RWPE2 (cell line): ENCODE measurements around the gene CNIH2.

Source experiments
- ATAC-seq: fragments of 200-7000 bp; cut with Tn5 transposase; 3 replicates; pipeline ENCODE4 v1.9.1; 2021; ENCODE audit warnings: low read depth
- DNase-seq: peaks from one replicate; pipeline ENCODE4 v3.0.0-alpha.2; 2020; ENCODE audit warnings: low spot score
- H3K27ac ChIP-seq: fragments of 450-650 bp; 2 replicates; pipeline ENCODE4 v1.5.1; 2017; ENCODE audit warnings: mild to moderate bottlenecking; ENCODE audit not compliant: poor library complexity, severe bottlenecking
- H3K27me3 ChIP-seq: fragments of 250-450 bp; sonication (Bioruptor Pico); 2 replicates; pipeline ENCODE4 v1.5.1; 2021; ENCODE audit warnings: mild to moderate bottlenecking, moderate library complexity; ENCODE audit not compliant: insufficient read depth, poor library complexity, severe bottlenecking
- H3K36me3 ChIP-seq: fragments of 250-450 bp; sonication (Bioruptor Pico); 2 replicates; pipeline ENCODE4 v1.5.1; 2020; ENCODE audit warnings: low read depth, mild to moderate bottlenecking, moderate library complexity
- H3K4me1 ChIP-seq: fragments of 250-450 bp; sonication (Bioruptor Pico); 2 replicates; pipeline ENCODE4 v1.5.1; 2021; ENCODE audit warnings: mild to moderate bottlenecking, moderate library complexity; ENCODE audit not compliant: insufficient read depth, poor library complexity, severe bottlenecking
- H3K4me3 ChIP-seq: fragments of 250-450 bp; sonication (Bioruptor Pico); 2 replicates; pipeline ENCODE4 v1.5.1; 2021; ENCODE audit warnings: mild to moderate bottlenecking, moderate library complexity; ENCODE audit not compliant: severe bottlenecking
- H3K9me3 ChIP-seq: fragments of 250-450 bp; sonication (Bioruptor Pico); 2 replicates; pipeline ENCODE4 v1.5.1; 2021; ENCODE audit warnings: mild to moderate bottlenecking, moderate library complexity; ENCODE audit not compliant: severe bottlenecking
- CTCF ChIP-seq: fragments of 450-650 bp; IDR thresholded peaks from one replicate; pipeline ENCODE4 v1.5.1; 2017; ENCODE audit warnings: mild to moderate bottlenecking, moderate library complexity; ENCODE audit not compliant: poor library complexity, severe bottlenecking

Gene CNIH2

GRCh38 chr11:66314186-66314501 is 36.2 kb downstream of the CNIH2 start:
- DNase-seq (no peak), ATAC-seq (no peak)
- H3K9me3 ChIP-seq, result no peaks in the 10 kb centered on the region
- H3K36me3 ChIP-seq, result no peaks in the 10 kb centered on the region
- H3K4me3 ChIP-seq, result no peak overlapping the region
- H3K27ac ChIP-seq, result no peak overlapping the region
- H3K4me1 ChIP-seq, result peaks cover 6% of the 10 kb centered on the region
- no peaks in the 10 kb centered on the region for H3K27me3 ChIP-seq
- no peak for TF ChIP-seq CTCF

- Histone ChIP-seq H3K36me3 (no peaks in the 10 kb centered on the region), H3K4me3 (no peak overlapping the region), H3K27ac (no peak overlapping the region), H3K9me3 (peaks cover under 1% of the 10 kb centered on the region), H3K27me3 (no peaks in the 10 kb centered on the region), H3K4me1 (peaks cover 6% of the 10 kb centered on the region)
- DNase-seq, result no peak
- ATAC-seq, result no peak
- TF ChIP-seq CTCF, result no peak
Observed at GRCh38 chr11:66314561-66315497, 36.9 kb downstream of the CNIH2 start.

GRCh38 chr11:66315498-66315885 is 37.5 kb downstream of the CNIH2 start:
- peaks cover 3% of the 10 kb centered on the region for H3K9me3 ChIP-seq
- no peak for TF ChIP-seq CTCF
- no peak overlapping the region for H3K27ac ChIP-seq
- H3K36me3 ChIP-seq, result no peaks in the 10 kb centered on the region
- DNase-seq, result no peak
- no peak overlapping the region for H3K4me3 ChIP-seq
- H3K4me1 ChIP-seq, result peaks cover 6% of the 10 kb centered on the region
- no peak for ATAC-seq
- H3K27me3 ChIP-seq, result no peaks in the 10 kb centered on the region

GRCh38 chr11:66315921-66316811 is 38.2 kb downstream of the CNIH2 start:
- DNase-seq (no peak), ATAC-seq (no peak)
- no peak overlapping the region for H3K4me3 ChIP-seq
- peaks cover 6% of the 10 kb centered on the region for H3K4me1 ChIP-seq
- no peaks in the 10 kb centered on the region for H3K27me3 ChIP-seq
- no peak for TF ChIP-seq CTCF
- H3K9me3 ChIP-seq, result peaks cover 3% of the 10 kb centered on the region
- H3K27ac ChIP-seq, result no peak overlapping the region
- no peaks in the 10 kb centered on the region for H3K36me3 ChIP-seq
